NCI-H460 (cell line): ENCODE results near the gene ZGLP1. TPM values are rescaled to one million over a fixed set of nuclear protein-coding genes. Genes with fewer than 3 reads are reported as not detected.
"Not testable (repeated sequence)": the region's sequence is repeated elsewhere in the genome, so short reads cannot be mapped to it uniquely, and the experiment has no call there.

Experiments used
- DNase-seq: peaks from one replicate; pipeline ENCODE4 v3.0.0-alpha.2; 2016; ENCODE audit warnings: low read depth; ENCODE audit errors: extremely low read depth
- polyA plus RNA-seq: library from polyadenylated mRNA; depleted of rRNA; stranded (reverse); fragments of >200 nt; gene quantifications from 2 replicates; pipeline ENCODE4 v1.2.3, GENCODE V29; 2014; cell fraction: nucleus; rRNA removed
- total RNA-seq: library from RNA; depleted of rRNA; stranded (reverse); fragments of >200 nt; shearing (Covaris generic); gene quantifications from 2 replicates; pipeline ENCODE4 v1.2.3, GENCODE V29; 2014; rRNA removed

ZGLP1 gene
- 1.2 and 2.8 TPM in 2 replicates for total RNA-seq
- 0.80 and 6.4 TPM in 2 replicates for polyA plus RNA-seq

- DNase-seq, result no peak
Observed at GRCh38 chr19:10309423-10309822, at the start of gene ZGLP1. TSS of gene ZGLP1 (minus strand) at chr19:10309815.

- DNase-seq, result no peak
Observed at GRCh38 chr19:10356431-10356830, 46.8 kb upstream of the ZGLP1 start.

GRCh38 chr19:10353793-10354391 is 44.3 kb upstream of the ZGLP1 start:
- DNase-seq, result no peak

- no peak for DNase-seq
Observed at GRCh38 chr19:10352764-10353671, 43.4 kb upstream of the ZGLP1 start.

GRCh38 chr19:10346509-10346908 is 36.9 kb upstream of the ZGLP1 start:
- no peak for DNase-seq

GRCh38 chr19:10344780-10345179 is 35.2 kb upstream of the ZGLP1 start:
- DNase-seq, result no peak

- no peak for DNase-seq
Observed at GRCh38 chr19:10343495-10343894, 33.9 kb upstream of the ZGLP1 start.

- no peak for DNase-seq
Observed at GRCh38 chr19:10339977-10340376, 30.4 kb upstream of the ZGLP1 start.

GRCh38 chr19:10339380-10339960 is 29.9 kb upstream of the ZGLP1 start, which contains the start of gene ICAM3:
TSS of gene ICAM3 (minus strand) at chr19:10339624. CDS start at chr19:10339614, 10 bp downstream.
- DNase-seq, result no peak

- no peak for DNase-seq
Observed at GRCh38 chr19:10338940-10339339, 29.3 kb upstream of the ZGLP1 start.

- DNase-seq, result not testable (repeated sequence)
Observed at GRCh38 chr19:10336725-10337124, 27.1 kb upstream of the ZGLP1 start.

- no peak for DNase-seq
Observed at GRCh38 chr19:10335352-10335985, 25.9 kb upstream of the ZGLP1 start.

GRCh38 chr19:10334588-10335351 is 25.2 kb upstream of the ZGLP1 start:
- peak; percentile 91 for DNase-seq

GRCh38 chr19:10333758-10334587 is 24.4 kb upstream of the ZGLP1 start:
- no peak for DNase-seq

GRCh38 chr19:10332965-10333757 is 23.5 kb upstream of the ZGLP1 start, which contains the start of gene RAVER1:
TSS of gene RAVER1 (minus strand) at chr19:10333529. CDS start at chr19:10333507, 22 bp downstream.
- DNase-seq, result peak; percentile 93

- DNase-seq, result no peak
Observed at GRCh38 chr19:10332158-10332964, 22.7 kb upstream of the ZGLP1 start.

GRCh38 chr19:10329555-10329954 is 19.9 kb upstream of the ZGLP1 start:
- no peak for DNase-seq
